ENCODE data around the gene IL2RA.

IL2RA gene

GRCh38 chr10:6013413-6014192 is 48.6 kb downstream of the IL2RA start:
- TF ChIP-seq CTCF (IDR thresholded peaks at IDR 0.05; ENCODE audit: borderline replicate concordance, insufficient read depth, low read depth, low read length): no peak
- no peak overlapping the region for H3K4me3 ChIP-seq (ENCODE audit: low read depth, low read length)

- TF ChIP-seq CTCF (IDR thresholded peaks at IDR 0.05; ENCODE audit: borderline replicate concordance, insufficient read depth, low read depth, low read length): no peak
- H3K4me3 ChIP-seq (ENCODE audit: low read depth, low read length): no peak overlapping the region
These were observed 49.9 kb downstream of the IL2RA start for GRCh38 chr10:6012121-6012905.

GRCh38 chr10:6011558-6011957 is 50.6 kb downstream of the IL2RA start:
- no peak overlapping the region for H3K4me3 ChIP-seq (ENCODE audit: low read depth, low read length)
- TF ChIP-seq CTCF (IDR thresholded peaks at IDR 0.05; ENCODE audit: borderline replicate concordance, insufficient read depth, low read depth, low read length): no peak

- no peak for TF ChIP-seq CTCF (IDR thresholded peaks at IDR 0.05; ENCODE audit: borderline replicate concordance, insufficient read depth, low read depth, low read length)
- no peak overlapping the region for H3K4me3 ChIP-seq (ENCODE audit: low read depth, low read length)
These were observed 51.6 kb downstream of the IL2RA start for GRCh38 chr10:6010569-6010968.

GRCh38 chr10:6009961-6010360 is 52.2 kb downstream of the IL2RA start:
- no peak for TF ChIP-seq CTCF (IDR thresholded peaks at IDR 0.05; ENCODE audit: borderline replicate concordance, insufficient read depth, low read depth, low read length)
- no peak overlapping the region for H3K4me3 ChIP-seq (ENCODE audit: low read depth, low read length)

GRCh38 chr10:6009150-6009549 is 53.0 kb downstream of the IL2RA start:
- H3K4me3 ChIP-seq (ENCODE audit: low read depth, low read length): no peak overlapping the region
- TF ChIP-seq CTCF (IDR thresholded peaks at IDR 0.05; ENCODE audit: borderline replicate concordance, insufficient read depth, low read depth, low read length): no peak

Measured in GM12875 (cell line).